Measurements from ENCODE around the gene RAB7B. TPM values are rescaled to one million over a fixed set of nuclear protein-coding genes. Genes with fewer than 3 reads are reported as not detected.

RAB7B gene
- total and polyA plus RNA-seq, 2 of the 4 experiments (the other 2 are of a cell fraction) = 9.1 to 14.7 TPM

GRCh38 chr1:205950826-205951549 is 52.2 kb downstream of the RAB7B start:
- TF ChIP-seq CEBPB (IDR thresholded peaks at IDR 0.05; ENCODE audit: low read depth, low read length) (peak; percentile 16; the same call in 1 of the 2 replicates), USF2 (IDR thresholded peaks at IDR 0.05; ENCODE audit: low read depth, low read length) (no peak)
- Histone ChIP-seq H2AK9ac (replicated peaks; ENCODE audit: low read depth, low read length, poor library complexity) (no peak overlapping the region), H2BK20ac (ENCODE audit: low read depth, low read length) (no peak overlapping the region), H4K91ac (ENCODE audit: insufficient read depth, low read depth, low read length) (no peak overlapping the region), H3K14ac (replicated peaks; ENCODE audit: low read depth, low read length) (no peak overlapping the region), H2BK120ac (ENCODE audit: low read depth, low read length) (no peak overlapping the region), H4K5ac (ENCODE audit: low read depth, low read length) (no peak overlapping the region), H3K79me1 (ENCODE audit: low read depth in 1 of 2, low read length in 2 of 2) (no peaks in the 10 kb centered on the region), H4K20me1 (ENCODE audit: insufficient read depth, low read length) (no peaks in the 10 kb centered on the region), H3K9me3 (ENCODE audit: control insufficient read depth, insufficient read depth, low read length) (no peaks in the 10 kb centered on the region), H4K8ac (ENCODE audit: low read depth in 2 of 2, low read length in 2 of 2) (no peak overlapping the region), H3K4me3 (ENCODE audit: insufficient read depth, low read depth, low read length) (no peak overlapping the region), H3K27ac (ENCODE audit: insufficient read depth, low read length) (no peak overlapping the region), H3K23ac (ENCODE audit: low read depth, low read length) (no peak overlapping the region), H3K27me3 (ENCODE audit: control insufficient read depth, insufficient read depth, low read length) (peaks cover 59% of the 10 kb centered on the region), H2BK15ac (ENCODE audit: low read depth, low read length) (no peak overlapping the region), H3K4me1 (ENCODE audit: control insufficient read depth, insufficient read depth, low read length) (no peaks in the 10 kb centered on the region), H2AFZ (replicated peaks; ENCODE audit: low read length, poor library complexity) (peak overlapping the region; percentile 23), H3K36me3 (ENCODE audit: control insufficient read depth, insufficient read depth, low read length) (no peaks in the 10 kb centered on the region), H3K4ac (ENCODE audit: low read depth, low read length) (no peak overlapping the region), H3K9ac (ENCODE audit: low read depth, low read length) (no peak overlapping the region), H2AK5ac (ENCODE audit: low read depth, low read length) (no peak overlapping the region), H2BK5ac (ENCODE audit: low read depth, low read length, poor library complexity, severe bottlenecking) (no peak overlapping the region), H3K56ac (ENCODE audit: extremely low read depth, insufficient read depth, low read length) (no peak overlapping the region), H3K18ac (ENCODE audit: low read depth, low read length) (no peak overlapping the region), H3K9me1 (ENCODE audit: insufficient read depth, low read length) (peaks cover 3% of the 10 kb centered on the region; the same call in 1 of the 2 replicates), H3K4me2 (ENCODE audit: low read depth, low read length) (no peak overlapping the region)
- WGBS, 2 experiments (ENCODE audit: extremely low coverage in 2 of 2, insufficient read length in 1 of 2) = 83% methylated on average over 1 of the region's 7 CpGs; no CpG with 5 or more reads in 1 of the 2 experiments
- ChIA-PET POLR2A (ENCODE audit: unreplicated experiment) (no interaction called here), CTCF (interaction anchor here (0.5 to 1.5 kb wide), 4 partner anchors 26 to 56 kb away, joined by 3 to 5 read pairs (median 4); no protein-coding TSS in a partner anchor)
- in situ Hi-C loops (cut with MboI; ENCODE audit: low sequenced_read_pairs) (no loop called here), intact Hi-C loops (cut with micrococcal nuclease) (no loop called here), dilution Hi-C loops (cut with HindIII; ENCODE audit: low sequenced_read_pairs, unreplicated experiment) (no loop called here)
- peak; percentile 35 for DNase-seq
- BruUV-seq (replicated peaks) = no TSS peak
- peak; percentile 14; the same call in 1 of the 2 replicates for ATAC-seq (ENCODE audit: low read depth)

Data from IMR-90 (cell line).